K562 (cell line): ENCODE results near the gene BBX.

Experiments
- ARID2 ChIP-seq: fragments of 450-650 bp; IDR thresholded peaks from 2 replicates; pipeline ENCODE4 v1.6.1; 2017; ENCODE audit warnings: antibody characterized with exemption, mild to moderate bottlenecking
- ARID4B ChIP-seq: sonication (generic); formaldehyde crosslinking; IDR thresholded peaks from 2 replicates; pipeline ENCODE4 v1.8.0; 2022; ENCODE audit warnings: mild to moderate bottlenecking, missing genetic modification reagents
- HMGN3 ChIP-seq: IDR thresholded peaks from 2 replicates; pipeline ENCODE4 v1.6.1; 2011; ENCODE audit warnings: borderline replicate concordance, low read depth, mild to moderate bottlenecking, mixed read lengths, low read length; ENCODE audit not compliant: insufficient read length; ENCODE audit errors: extremely low read depth
- MAX ChIP-seq: sonication (generic); formaldehyde crosslinking; IDR thresholded peaks from 2 replicates; pipeline ENCODE4 v1.9.0; 2022; ENCODE audit warnings: mild to moderate bottlenecking, missing genetic modification reagents
- NFIC ChIP-seq: fragments of 450-650 bp; IDR thresholded peaks from 2 replicates; pipeline ENCODE4 v1.6.1; 2017; ENCODE audit warnings: mild to moderate bottlenecking, inconsistent platforms
- NR2F6 ChIP-seq: fragments of 450-650 bp; formaldehyde crosslinking; IDR thresholded peaks from 2 replicates; pipeline ENCODE4 v1.4.0; 2020; ENCODE audit warnings: mild to moderate bottlenecking
- POLR2AphosphoS5 ChIP-seq: IDR thresholded peaks from 2 replicates; pipeline ENCODE4 v1.6.1; 2011; ENCODE audit warnings: mild to moderate bottlenecking, low read depth, low read length, moderate library complexity; ENCODE audit not compliant: control insufficient read depth, insufficient read depth
- TAF7 ChIP-seq: fragments of 450-650 bp; IDR thresholded peaks from 2 replicates; pipeline ENCODE4 v1.6.1; 2016; ENCODE audit warnings: missing genetic modification characterization, missing compliant biosample characterization
- ZNF133 ChIP-seq: fragments of 250-450 bp; sonication (Bioruptor Pico); IDR thresholded peaks from 2 replicates; pipeline ENCODE4 v1.4.0; 2020; ENCODE audit warnings: mild to moderate bottlenecking
- ZNF23 ChIP-seq: fragments of 250-450 bp; sonication (Bioruptor Pico); IDR thresholded peaks from 2 replicates; pipeline ENCODE4 v1.4.0; 2020; ENCODE audit warnings: mild to moderate bottlenecking
- TF ChIP-seq, protein P1 (sequence below): fragments of 250-450 bp; sonication (Bioruptor Pico); IDR thresholded peaks from 2 replicates; pipeline ENCODE4 v1.8.0; 2021; ENCODE audit warnings: borderline replicate concordance, mild to moderate bottlenecking, moderate library complexity; ENCODE audit not compliant: poor library complexity, severe bottlenecking
- TF ChIP-seq, protein P2 (sequence below), 3 experiments: IDR thresholded peaks in 2 of 3; conservative IDR thresholded peaks in 1 of 3; 2 replicates each; pipeline ENCODE4 v1.5.1; 2011 to 2012; ENCODE audit warnings: low read length in 3 of 3, mild to moderate bottlenecking in 3 of 3, control low read depth in 2 of 3, improper control_type of control experiment in 1 of 3, inconsistent platforms in 1 of 3, low read depth in 1 of 3, mixed read lengths in 1 of 3, moderate library complexity in 1 of 3; ENCODE audit not compliant: insufficient read depth in 2 of 3

- TF ChIP-seq NFIC (no peak), MAX (no peak), NR2F6 (no peak), ARID4B (CRISPR knock-in tag) (no peak), POLR2AphosphoS5 (no peak), ZNF23 (CRISPR knock-in tag) (no peak), ZNF133 (no peak), ARID2 (no peak), TAF7 (no peak), HMGN3 (no peak)
- TF ChIP-seq, protein P1, sequence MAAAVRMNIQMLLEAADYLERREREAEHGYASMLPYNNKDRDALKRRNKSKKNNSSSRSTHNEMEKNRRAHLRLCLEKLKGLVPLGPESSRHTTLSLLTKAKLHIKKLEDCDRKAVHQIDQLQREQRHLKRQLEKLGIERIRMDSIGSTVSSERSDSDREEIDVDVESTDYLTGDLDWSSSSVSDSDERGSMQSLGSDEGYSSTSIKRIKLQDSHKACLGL (CRISPR knock-in tag): no peak
- TF ChIP-seq, protein P2, sequence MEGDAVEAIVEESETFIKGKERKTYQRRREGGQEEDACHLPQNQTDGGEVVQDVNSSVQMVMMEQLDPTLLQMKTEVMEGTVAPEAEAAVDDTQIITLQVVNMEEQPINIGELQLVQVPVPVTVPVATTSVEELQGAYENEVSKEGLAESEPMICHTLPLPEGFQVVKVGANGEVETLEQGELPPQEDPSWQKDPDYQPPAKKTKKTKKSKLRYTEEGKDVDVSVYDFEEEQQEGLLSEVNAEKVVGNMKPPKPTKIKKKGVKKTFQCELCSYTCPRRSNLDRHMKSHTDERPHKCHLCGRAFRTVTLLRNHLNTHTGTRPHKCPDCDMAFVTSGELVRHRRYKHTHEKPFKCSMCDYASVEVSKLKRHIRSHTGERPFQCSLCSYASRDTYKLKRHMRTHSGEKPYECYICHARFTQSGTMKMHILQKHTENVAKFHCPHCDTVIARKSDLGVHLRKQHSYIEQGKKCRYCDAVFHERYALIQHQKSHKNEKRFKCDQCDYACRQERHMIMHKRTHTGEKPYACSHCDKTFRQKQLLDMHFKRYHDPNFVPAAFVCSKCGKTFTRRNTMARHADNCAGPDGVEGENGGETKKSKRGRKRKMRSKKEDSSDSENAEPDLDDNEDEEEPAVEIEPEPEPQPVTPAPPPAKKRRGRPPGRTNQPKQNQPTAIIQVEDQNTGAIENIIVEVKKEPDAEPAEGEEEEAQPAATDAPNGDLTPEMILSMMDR (IDR thresholded peaks at IDR 0.05 in 2 of 3, conservative IDR thresholded peaks at IDR 0.05 in 1 of 3; ENCODE audit: insufficient read depth in 2 of 3, low read depth in 1 of 3, low read length in 3 of 3): no peak
Measured at GRCh38 chr3:107800710-107801109, 277.9 kb downstream of the BBX start.
